BE2C (cell line): ENCODE results near the gene FBXL20.

Source experiments
- DNase-seq: peaks from one replicate; pipeline ENCODE4 v3.0.0-alpha.2; 2020
- H3K27me3 ChIP-seq: fragments of 250-450 bp; sonication (Bioruptor Pico); 2 replicates; pipeline ENCODE4 v1.5.1; 2020; ENCODE audit warnings: mild to moderate bottlenecking
- H3K36me3 ChIP-seq: fragments of 250-450 bp; sonication (Bioruptor Pico); 2 replicates; pipeline ENCODE4 v1.5.1; 2020; ENCODE audit warnings: mild to moderate bottlenecking
- H3K4me1 ChIP-seq: fragments of 250-450 bp; sonication (Bioruptor Pico); 2 replicates; pipeline ENCODE4 v1.5.1; 2020
- H3K4me3 ChIP-seq: 2 replicates; pipeline ENCODE4 v1.5.1; 2011; ENCODE audit warnings: low read depth, low read length
- H3K9me3 ChIP-seq: fragments of 250-450 bp; sonication (Bioruptor Pico); 2 replicates; pipeline ENCODE4 v1.5.1; 2020
- TF ChIP-seq, protein P1 (sequence below): IDR thresholded peaks from 2 replicates; pipeline ENCODE4 v1.5.1; 2012; ENCODE audit warnings: mild to moderate bottlenecking, low read depth, low read length

The FBXL20 gene

DNA sequence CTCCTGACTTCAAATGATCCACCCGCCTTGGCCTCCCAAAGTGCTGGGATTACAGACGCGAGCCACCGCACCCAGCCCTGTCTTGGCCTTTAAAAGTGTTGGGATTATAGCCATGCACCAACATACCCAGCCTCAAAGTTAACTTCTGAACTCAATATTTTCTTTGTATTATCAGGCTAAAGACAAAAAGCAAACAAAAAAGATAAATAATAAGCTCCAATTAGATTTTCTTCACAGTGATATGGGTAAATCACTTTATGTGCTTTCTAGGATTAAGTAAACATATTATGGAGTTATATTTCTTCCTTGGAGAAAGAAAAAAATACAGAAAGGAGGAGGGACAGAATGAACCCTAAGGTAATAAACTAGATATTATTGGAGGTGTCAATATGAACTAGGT is 74.3 kb downstream of the FBXL20 start:
- no peak overlapping the region for H3K4me3 ChIP-seq
- no peaks in the 10 kb centered on the region for H3K27me3 ChIP-seq
- no peak for DNase-seq
- TF ChIP-seq, protein P1, sequence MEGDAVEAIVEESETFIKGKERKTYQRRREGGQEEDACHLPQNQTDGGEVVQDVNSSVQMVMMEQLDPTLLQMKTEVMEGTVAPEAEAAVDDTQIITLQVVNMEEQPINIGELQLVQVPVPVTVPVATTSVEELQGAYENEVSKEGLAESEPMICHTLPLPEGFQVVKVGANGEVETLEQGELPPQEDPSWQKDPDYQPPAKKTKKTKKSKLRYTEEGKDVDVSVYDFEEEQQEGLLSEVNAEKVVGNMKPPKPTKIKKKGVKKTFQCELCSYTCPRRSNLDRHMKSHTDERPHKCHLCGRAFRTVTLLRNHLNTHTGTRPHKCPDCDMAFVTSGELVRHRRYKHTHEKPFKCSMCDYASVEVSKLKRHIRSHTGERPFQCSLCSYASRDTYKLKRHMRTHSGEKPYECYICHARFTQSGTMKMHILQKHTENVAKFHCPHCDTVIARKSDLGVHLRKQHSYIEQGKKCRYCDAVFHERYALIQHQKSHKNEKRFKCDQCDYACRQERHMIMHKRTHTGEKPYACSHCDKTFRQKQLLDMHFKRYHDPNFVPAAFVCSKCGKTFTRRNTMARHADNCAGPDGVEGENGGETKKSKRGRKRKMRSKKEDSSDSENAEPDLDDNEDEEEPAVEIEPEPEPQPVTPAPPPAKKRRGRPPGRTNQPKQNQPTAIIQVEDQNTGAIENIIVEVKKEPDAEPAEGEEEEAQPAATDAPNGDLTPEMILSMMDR: no peak
- H3K4me1 ChIP-seq: no peaks in the 10 kb centered on the region
- no peaks in the 10 kb centered on the region for H3K9me3 ChIP-seq
- no peaks in the 10 kb centered on the region for H3K36me3 ChIP-seq

DNA sequence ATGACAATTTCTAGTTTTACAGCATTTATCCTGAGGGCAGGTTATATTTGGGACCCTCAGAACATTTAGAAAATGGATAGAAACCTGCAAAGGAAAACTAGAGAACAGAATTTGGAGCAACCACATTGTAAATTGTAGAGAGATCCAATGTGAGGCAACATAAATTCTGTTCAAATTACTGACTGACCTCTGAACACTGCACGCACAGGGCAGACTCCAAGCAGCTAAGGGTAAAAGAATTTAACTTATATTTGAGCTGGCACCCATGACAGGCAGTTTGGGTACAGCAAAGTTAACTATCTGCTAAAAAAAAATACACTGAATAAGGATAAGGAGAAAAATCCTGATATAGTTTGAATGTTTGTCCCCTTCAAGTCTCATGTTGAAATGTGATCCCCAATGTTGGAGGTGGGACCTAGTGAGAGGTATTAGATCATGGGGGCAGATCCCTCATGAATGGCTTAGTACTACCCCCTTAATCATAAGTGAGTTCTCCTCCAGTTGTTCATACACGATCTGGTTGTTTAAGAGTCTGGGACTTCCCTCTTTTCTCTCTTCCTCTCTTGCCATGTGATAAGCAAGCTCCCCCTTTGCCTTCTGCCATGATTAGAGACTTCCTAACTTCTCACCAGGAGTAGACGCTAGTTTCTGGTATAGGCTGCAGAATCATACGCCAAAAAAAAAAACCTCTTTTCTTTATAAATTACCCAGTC is 75.7 kb downstream of the FBXL20 start:
- no peak overlapping the region for H3K4me3 ChIP-seq
- no peak for DNase-seq

DNA sequence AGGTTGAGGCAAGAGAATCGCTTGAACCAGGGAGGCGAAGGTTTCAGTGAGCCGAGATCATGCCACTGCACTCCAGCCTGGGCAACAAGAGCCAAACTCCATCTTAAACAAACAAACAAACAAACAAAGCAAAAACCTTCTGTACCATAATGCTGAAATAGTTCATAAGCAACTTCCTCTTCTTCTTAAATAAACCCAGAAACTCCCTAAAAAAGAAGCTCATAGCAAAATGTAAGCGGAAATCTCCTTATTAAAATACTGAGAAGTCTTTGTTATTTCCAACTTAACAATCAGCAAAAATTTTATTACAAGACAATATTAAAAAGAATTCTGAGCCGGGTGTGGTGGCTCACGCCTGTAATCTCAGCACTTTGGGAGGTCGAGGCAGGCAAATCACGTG is 82.8 kb downstream of the FBXL20 start:
- TF ChIP-seq, protein P1: no peak
- Histone ChIP-seq H3K9me3 (no peaks in the 10 kb centered on the region), H3K4me3 (no peak overlapping the region), H3K27me3 (no peaks in the 10 kb centered on the region), H3K4me1 (no peaks in the 10 kb centered on the region), H3K36me3 (no peaks in the 10 kb centered on the region)
- DNase-seq: no peak

More for the DNA sequence above, 75.7 kb downstream of the FBXL20 start:
- H3K4me1 ChIP-seq: no peaks in the 10 kb centered on the region
- no peaks in the 10 kb centered on the region for H3K9me3 ChIP-seq
- H3K27me3 ChIP-seq: no peaks in the 10 kb centered on the region
- H3K36me3 ChIP-seq: no peaks in the 10 kb centered on the region
- TF ChIP-seq, protein P1: no peak

DNA sequence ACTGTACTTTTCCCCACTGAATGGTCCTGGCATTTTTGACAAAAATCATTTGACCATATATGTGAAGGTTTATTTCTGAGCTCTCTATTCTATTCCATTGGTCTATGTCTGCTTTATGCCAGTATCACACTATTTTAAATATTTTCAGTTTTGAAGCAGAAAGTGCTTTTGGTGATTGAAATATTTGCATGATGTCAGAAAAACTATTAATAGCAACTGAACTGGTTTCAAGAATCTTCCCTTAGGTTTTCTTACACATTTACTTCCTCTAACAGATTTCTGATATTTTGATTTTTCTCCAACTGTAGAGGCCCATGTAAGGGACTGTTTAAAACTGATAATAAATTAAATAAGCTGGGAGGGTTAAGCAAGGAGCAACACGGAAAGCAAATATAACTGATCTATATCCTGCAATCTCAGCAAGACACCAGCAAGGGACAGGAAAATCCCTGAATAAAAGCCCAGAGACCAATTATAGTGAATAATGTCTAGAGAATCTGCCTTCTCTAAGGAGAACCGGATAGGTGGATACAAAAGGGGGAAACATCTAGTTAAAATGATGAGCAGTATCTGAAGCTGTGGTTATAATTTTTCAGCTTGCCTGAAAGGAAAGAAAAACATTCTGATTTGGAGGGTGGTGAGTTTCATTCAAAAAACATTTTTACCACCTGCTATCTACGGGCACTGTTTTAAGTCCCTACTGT is 94.8 kb downstream of the FBXL20 start:
- TF ChIP-seq, protein P1: no peak
- no peak for DNase-seq
- H3K4me3 ChIP-seq: no peak overlapping the region
- H3K36me3 ChIP-seq: no peaks in the 10 kb centered on the region; the same call in 1 of the 2 replicates
- no peaks in the 10 kb centered on the region for H3K9me3 ChIP-seq
- no peaks in the 10 kb centered on the region for H3K4me1 ChIP-seq
- no peaks in the 10 kb centered on the region for H3K27me3 ChIP-seq

DNA sequence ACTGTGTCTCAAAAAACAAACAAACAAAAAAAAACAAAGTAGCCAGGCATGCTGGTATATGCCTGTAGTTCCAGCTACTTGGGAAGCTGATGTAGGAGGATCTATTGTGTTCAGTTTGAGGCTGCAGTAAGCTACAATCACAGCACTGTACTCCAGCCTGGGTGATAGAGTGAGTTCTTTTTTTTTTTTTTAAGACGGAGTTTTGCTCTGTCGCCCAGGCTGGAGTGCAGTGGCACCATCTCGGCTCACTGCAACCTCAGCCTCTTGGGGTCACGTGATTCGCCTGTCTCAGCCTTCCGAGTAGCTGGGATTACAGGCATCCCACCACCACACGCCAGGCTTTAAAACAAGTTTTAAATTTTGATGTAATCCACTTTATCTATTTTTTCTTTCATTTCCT is 95.4 kb downstream of the FBXL20 start:
- no peaks in the 10 kb centered on the region for H3K27me3 ChIP-seq
- no peaks in the 10 kb centered on the region for H3K4me1 ChIP-seq
- no peak overlapping the region for H3K4me3 ChIP-seq
- TF ChIP-seq, protein P1: no peak
- H3K9me3 ChIP-seq: no peaks in the 10 kb centered on the region
- no peak for DNase-seq
- H3K36me3 ChIP-seq: no peaks in the 10 kb centered on the region; the same call in 1 of the 2 replicates

DNA sequence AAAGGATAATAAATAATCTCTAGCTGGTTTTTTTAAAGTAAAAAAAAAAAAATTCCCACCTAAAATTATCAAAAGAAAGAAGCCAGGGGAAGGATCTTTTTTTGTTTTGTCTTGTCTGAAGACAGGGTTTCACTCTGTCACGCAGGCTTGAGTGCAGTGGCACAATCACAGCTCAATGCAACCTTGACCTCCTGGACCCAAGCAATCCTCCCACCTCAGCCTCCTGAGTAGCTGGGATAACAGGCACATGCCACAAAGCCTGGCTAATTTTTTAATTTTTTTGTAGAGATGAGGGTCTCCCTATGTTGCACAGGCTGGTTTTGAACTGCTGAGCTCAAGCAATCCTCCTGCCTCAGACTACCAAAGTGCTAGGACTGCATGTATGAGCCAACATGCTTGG is 97.2 kb downstream of the FBXL20 start:
- no peaks in the 10 kb centered on the region; the same call in 1 of the 2 replicates for H3K36me3 ChIP-seq
- no peak overlapping the region for H3K4me3 ChIP-seq
- no peaks in the 10 kb centered on the region for H3K9me3 ChIP-seq
- H3K4me1 ChIP-seq: no peaks in the 10 kb centered on the region
- no peak for DNase-seq
- TF ChIP-seq, protein P1: no peak
- H3K27me3 ChIP-seq: no peaks in the 10 kb centered on the region
